OCI-LY7 (cell line): ENCODE measurements around the gene MPDZ. TPM values are rescaled to one million over a fixed set of nuclear protein-coding genes. Genes with fewer than 3 reads are reported as not detected.

Experiments
- BruUV-seq: library from RNA; stranded (reverse); fragments of 400-500 nt; replicated peaks from 2 replicates; lab custom pipeline; 2021; lab: Mats Ljungman, UMichigan
- CTCF ChIA-PET: fragments of 300-600 bp; sonication (Branson Sonifier 250); formaldehyde crosslinking; loops from one replicate; lab custom pipeline; 2022; ENCODE audit warnings: antibody characterized with exemption; ENCODE audit not compliant: unreplicated experiment; lab: Charles Lee
- POLR2A ChIA-PET: fragments of 300-600 bp; sonication (Branson Sonifier 250); formaldehyde crosslinking; loops from one replicate; lab custom pipeline; 2022; ENCODE audit warnings: antibody characterized with exemption; lab: Charles Lee
- DNase-seq: peaks from one replicate; pipeline ENCODE4 v3.0.0-alpha.2; 2015; ENCODE audit warnings: low spot score
- H2AFZ ChIP-seq: fragments of 200-600 bp; sonication (generic), shearing (Covaris generic); 2 replicates; pipeline ENCODE4 v1.6.1; 2014; ENCODE audit warnings: mild to moderate bottlenecking, antibody characterized with exemption, low read length, moderate library complexity
- H3K27ac ChIP-seq: fragments of 200-600 bp; sonication (generic); 2 replicates; pipeline ENCODE4 v1.5.1; 2014; ENCODE audit warnings: mixed run types, low read depth, mild to moderate bottlenecking, moderate library complexity, low read length, inconsistent platforms; ENCODE audit not compliant: poor library complexity, severe bottlenecking
- H3K36me3 ChIP-seq: fragments of 200-600 bp; sonication (generic); 2 replicates; pipeline ENCODE4 v1.6.1; 2014; ENCODE audit warnings: mild to moderate bottlenecking, antibody characterized with exemption, low read length, moderate library complexity, mixed read lengths; ENCODE audit not compliant: insufficient read depth
- H3K4me1 ChIP-seq: fragments of 200-600 bp; sonication (generic); 2 replicates; pipeline ENCODE4 v1.5.1; 2014; ENCODE audit warnings: mild to moderate bottlenecking, low read length; ENCODE audit not compliant: insufficient read depth, poor library complexity, severe bottlenecking
- H3K4me2 ChIP-seq: fragments of 200-600 bp; sonication (generic); 2 replicates; pipeline ENCODE4 v1.6.1; 2014; ENCODE audit warnings: mild to moderate bottlenecking, low read length
- H3K4me3 ChIP-seq: fragments of 200-600 bp; sonication (generic); 2 replicates; pipeline ENCODE4 v1.5.1; 2014; ENCODE audit warnings: mild to moderate bottlenecking, low read depth, low read length; ENCODE audit not compliant: poor library complexity, severe bottlenecking
- H3K79me2 ChIP-seq: fragments of 200-600 bp; sonication (generic); 2 replicates; pipeline ENCODE4 v1.6.1; 2016; ENCODE audit warnings: low read depth, mild to moderate bottlenecking, low read length, moderate library complexity, mixed read lengths; ENCODE audit not compliant: insufficient read depth
- H3K9me2 ChIP-seq: fragments of 200-600 bp; sonication (generic); 2 replicates; pipeline ENCODE4 v1.6.1; 2016; ENCODE audit warnings: mild to moderate bottlenecking, low read length, mixed read lengths; ENCODE audit not compliant: insufficient read depth
- H3K9me3 ChIP-seq: fragments of 200-600 bp; sonication (generic); 2 replicates; pipeline ENCODE4 v1.6.1; 2014; ENCODE audit warnings: mild to moderate bottlenecking, mixed run types, low read length, mixed read lengths
- H4K20me1 ChIP-seq: fragments of 200-600 bp; sonication (generic); 2 replicates; pipeline ENCODE4 v1.6.1; 2014; ENCODE audit warnings: mild to moderate bottlenecking, antibody characterized with exemption, low read length, moderate library complexity, mixed read lengths; ENCODE audit not compliant: insufficient read depth
- EZH2phosphoT487 ChIP-seq: fragments of 200-600 bp; sonication (generic); IDR thresholded peaks from 2 replicates; pipeline ENCODE4 v1.6.1; 2018; ENCODE audit warnings: low read depth, borderline replicate concordance, mild to moderate bottlenecking, mixed run types, antibody characterized with exemption, low read length, moderate library complexity, mixed read lengths
- intact Hi-C: fragments of 100-400 bp; cut with micrococcal nuclease; formaldehyde crosslinking; loops from one replicate; pipeline ENCODE4 v1.10.0; 2022; ENCODE audit not compliant: unreplicated experiment
- total RNA-seq, 2 experiments: library from RNA; depleted of rRNA in 1 of 2; stranded (reverse); fragments of >200 nt in 1 of 2; shearing (Covaris generic) in 1 of 2; gene quantifications; 2 replicates each; pipeline ENCODE4 v1.2.3, GENCODE V29; 2014 to 2022
- TF ChIP-seq, protein P1 (sequence below): fragments of 200-600 bp; sonication (generic); conservative IDR thresholded peaks from 2 replicates; pipeline ENCODE4 v1.5.1; 2014; ENCODE audit warnings: mild to moderate bottlenecking, antibody characterized with exemption, low read length, moderate library complexity, mixed read lengths

Gene MPDZ
- total RNA-seq, 2 experiments from 2014 or later: not detected

DNA sequence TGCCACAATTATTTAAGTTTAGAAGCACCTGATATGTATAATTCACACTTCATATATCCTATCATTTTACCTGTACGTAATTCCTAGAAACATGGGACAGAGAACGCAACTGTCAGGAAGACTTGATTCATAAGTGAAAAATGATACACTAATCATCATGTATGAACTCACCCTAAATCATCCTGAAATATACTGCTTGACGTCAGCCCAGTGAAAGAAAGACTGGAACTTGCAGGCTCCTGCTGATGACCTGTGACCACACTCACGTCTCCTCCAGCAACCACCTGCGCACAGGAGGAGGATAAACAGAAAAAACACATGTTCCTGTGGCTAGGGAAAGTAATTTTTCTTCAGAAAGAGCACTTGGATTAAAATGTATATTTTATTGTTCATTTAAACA lies 169.7 kb downstream of the MPDZ start:
- no TSS peak for BruUV-seq
- intact Hi-C loops: no loop called here
- no peaks in the 10 kb centered on the region for H4K20me1 ChIP-seq
- no peak for DNase-seq
- H3K4me1 ChIP-seq: no peaks in the 10 kb centered on the region
- H3K4me3 ChIP-seq: no peak overlapping the region
- no peaks in the 10 kb centered on the region for H3K36me3 ChIP-seq
- H3K9me2 ChIP-seq: no peaks in the 10 kb centered on the region
- H3K27ac ChIP-seq: no peak overlapping the region
- H3K79me2 ChIP-seq: no peaks in the 10 kb centered on the region
- H3K4me2 ChIP-seq: no peak overlapping the region
- CTCF ChIA-PET: no interaction called here
- POLR2A ChIA-PET: no interaction called here
- TF ChIP-seq, protein P1, sequence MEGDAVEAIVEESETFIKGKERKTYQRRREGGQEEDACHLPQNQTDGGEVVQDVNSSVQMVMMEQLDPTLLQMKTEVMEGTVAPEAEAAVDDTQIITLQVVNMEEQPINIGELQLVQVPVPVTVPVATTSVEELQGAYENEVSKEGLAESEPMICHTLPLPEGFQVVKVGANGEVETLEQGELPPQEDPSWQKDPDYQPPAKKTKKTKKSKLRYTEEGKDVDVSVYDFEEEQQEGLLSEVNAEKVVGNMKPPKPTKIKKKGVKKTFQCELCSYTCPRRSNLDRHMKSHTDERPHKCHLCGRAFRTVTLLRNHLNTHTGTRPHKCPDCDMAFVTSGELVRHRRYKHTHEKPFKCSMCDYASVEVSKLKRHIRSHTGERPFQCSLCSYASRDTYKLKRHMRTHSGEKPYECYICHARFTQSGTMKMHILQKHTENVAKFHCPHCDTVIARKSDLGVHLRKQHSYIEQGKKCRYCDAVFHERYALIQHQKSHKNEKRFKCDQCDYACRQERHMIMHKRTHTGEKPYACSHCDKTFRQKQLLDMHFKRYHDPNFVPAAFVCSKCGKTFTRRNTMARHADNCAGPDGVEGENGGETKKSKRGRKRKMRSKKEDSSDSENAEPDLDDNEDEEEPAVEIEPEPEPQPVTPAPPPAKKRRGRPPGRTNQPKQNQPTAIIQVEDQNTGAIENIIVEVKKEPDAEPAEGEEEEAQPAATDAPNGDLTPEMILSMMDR: no peak
- no peak for TF ChIP-seq EZH2phosphoT487
- no peaks in the 10 kb centered on the region for H3K9me3 ChIP-seq
- H2AFZ ChIP-seq: no peak overlapping the region

DNA sequence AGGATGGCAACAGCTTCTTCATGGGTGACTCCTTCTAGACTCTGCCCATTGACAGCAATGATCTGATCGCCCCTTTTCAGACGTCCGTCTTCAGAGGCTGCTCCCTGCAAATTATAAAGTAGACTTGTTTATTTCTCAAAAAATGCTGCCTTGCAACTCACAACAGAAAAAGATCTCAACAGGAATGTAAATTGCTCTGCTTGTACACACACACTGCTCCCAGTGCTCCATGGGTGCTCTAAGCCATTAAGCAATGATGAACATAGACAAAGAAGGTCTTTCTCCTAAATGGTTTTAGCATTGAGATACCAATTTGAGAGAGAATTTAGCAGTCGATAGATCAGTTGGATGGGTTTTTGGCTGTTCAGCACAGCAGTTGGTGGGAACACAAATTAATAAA lies 172.5 kb downstream of the MPDZ start:
- no peak for DNase-seq
- no peaks in the 10 kb centered on the region for H3K4me1 ChIP-seq
- POLR2A ChIA-PET: no interaction called here
- TF ChIP-seq EZH2phosphoT487: no peak
- TF ChIP-seq, protein P1: no peak
- intact Hi-C loops: no loop called here
- H3K27ac ChIP-seq: no peak overlapping the region
- no peak overlapping the region for H2AFZ ChIP-seq
- H3K9me3 ChIP-seq: no peaks in the 10 kb centered on the region
- no peaks in the 10 kb centered on the region for H3K36me3 ChIP-seq
- H3K9me2 ChIP-seq: no peaks in the 10 kb centered on the region
- no peak overlapping the region for H3K4me3 ChIP-seq
- BruUV-seq: no TSS peak
- H3K4me2 ChIP-seq: no peak overlapping the region
- CTCF ChIA-PET: no interaction called here
- no peaks in the 10 kb centered on the region for H3K79me2 ChIP-seq
- H4K20me1 ChIP-seq: no peaks in the 10 kb centered on the region

GRCh38 chr9:13100914-13101572 lies 178.4 kb downstream of the MPDZ start:
- no peak overlapping the region for H2AFZ ChIP-seq
- TF ChIP-seq, protein P1: no peak
- TF ChIP-seq EZH2phosphoT487: no peak
- intact Hi-C loops: no loop called here
- no peaks in the 10 kb centered on the region for H3K4me1 ChIP-seq
- CTCF ChIA-PET: no interaction called here
- no peak overlapping the region for H3K4me3 ChIP-seq
- H3K9me3 ChIP-seq: no peaks in the 10 kb centered on the region
- H3K27ac ChIP-seq: no peak overlapping the region
- H3K36me3 ChIP-seq: no peaks in the 10 kb centered on the region
- H3K4me2 ChIP-seq: no peak overlapping the region
- no peaks in the 10 kb centered on the region for H4K20me1 ChIP-seq
- no peaks in the 10 kb centered on the region for H3K79me2 ChIP-seq
- no TSS peak for BruUV-seq
- POLR2A ChIA-PET: no interaction called here
- no peaks in the 10 kb centered on the region for H3K9me2 ChIP-seq
- DNase-seq: no peak
